ENCODE results near the gene FCRL6.

FCRL6 gene

GRCh38 chr1:159830722-159831121, 28.6 kb downstream of the FCRL6 start:
- no peak overlapping the region for H3K4me3 ChIP-seq (ENCODE audit: low read depth, low read length)
- TF ChIP-seq MYC (IDR thresholded peaks at IDR 0.05; ENCODE audit: low read depth, low read length) (no peak), POLR2A (IDR thresholded peaks at IDR 0.05; ENCODE audit: extremely low read depth, insufficient read length) (no peak), CTCF (IDR thresholded peaks at IDR 0.05; ENCODE audit: low read depth, low read length) (no peak), MAX (IDR thresholded peaks at IDR 0.05; ENCODE audit: low read depth, low read length) (no peak)
- no peak for DNase-seq (ENCODE audit: low read depth)

GRCh38 chr1:159831412-159832141, 29.4 kb downstream of the FCRL6 start:
- H3K4me3 ChIP-seq (ENCODE audit: low read depth, low read length): no peak overlapping the region
- no peak for DNase-seq (ENCODE audit: low read depth)
- TF ChIP-seq POLR2A (IDR thresholded peaks at IDR 0.05; ENCODE audit: extremely low read depth, insufficient read length) (no peak), MAX (IDR thresholded peaks at IDR 0.05; ENCODE audit: low read depth, low read length) (no peak), MYC (IDR thresholded peaks at IDR 0.05; ENCODE audit: low read depth, low read length) (no peak), CTCF (IDR thresholded peaks at IDR 0.05; ENCODE audit: low read depth, low read length) (no peak)

GRCh38 chr1:159832309-159832708, 30.1 kb downstream of the FCRL6 start:
- TF ChIP-seq CTCF (IDR thresholded peaks at IDR 0.05; ENCODE audit: low read depth, low read length) (no peak), MYC (IDR thresholded peaks at IDR 0.05; ENCODE audit: low read depth, low read length) (no peak), POLR2A (IDR thresholded peaks at IDR 0.05; ENCODE audit: extremely low read depth, insufficient read length) (no peak), MAX (IDR thresholded peaks at IDR 0.05; ENCODE audit: low read depth, low read length) (no peak)
- no peak overlapping the region for H3K4me3 ChIP-seq (ENCODE audit: low read depth, low read length)
- DNase-seq (ENCODE audit: low read depth): no peak

- TF ChIP-seq MYC (IDR thresholded peaks at IDR 0.05; ENCODE audit: low read depth, low read length) (no peak), POLR2A (IDR thresholded peaks at IDR 0.05; ENCODE audit: extremely low read depth, insufficient read length) (no peak), MAX (IDR thresholded peaks at IDR 0.05; ENCODE audit: low read depth, low read length) (no peak), CTCF (IDR thresholded peaks at IDR 0.05; ENCODE audit: low read depth, low read length) (no peak)
- H3K4me3 ChIP-seq (ENCODE audit: low read depth, low read length): no peak overlapping the region
- DNase-seq (ENCODE audit: low read depth): no peak
These were observed 33.2 kb downstream of the FCRL6 start for GRCh38 chr1:159835356-159835755.

- no peak overlapping the region for H3K4me3 ChIP-seq (ENCODE audit: low read depth, low read length)
- TF ChIP-seq MYC (IDR thresholded peaks at IDR 0.05; ENCODE audit: low read depth, low read length) (no peak), POLR2A (IDR thresholded peaks at IDR 0.05; ENCODE audit: extremely low read depth, insufficient read length) (no peak), CTCF (IDR thresholded peaks at IDR 0.05; ENCODE audit: low read depth, low read length) (no peak), MAX (IDR thresholded peaks at IDR 0.05; ENCODE audit: low read depth, low read length) (no peak)
- DNase-seq (ENCODE audit: low read depth): peak; percentile 13
These were observed 33.8 kb downstream of the FCRL6 start for GRCh38 chr1:159835862-159836525.

All from NB4 (cell line).